H54 (cell line): ENCODE results near the gene SEMA3F.

ENCODE experiments used
- DNase-seq: peaks from one replicate; pipeline ENCODE4 v3.0.0; 2011; ENCODE audit warnings: low spot score, mixed read lengths; ENCODE audit not compliant: insufficient read length
- FAIRE-seq: peaks from 3 replicates; lab custom pipeline; 2011; peaks lifted over from hg19 to GRCh38; lab: Jason Lieb, UNC
- POLR2A ChIP-seq: IDR thresholded peaks from 2 replicates; pipeline ENCODE4 v1.6.1; 2011; ENCODE audit warnings: low read depth, mild to moderate bottlenecking, low read length

SEMA3F gene

DNA sequence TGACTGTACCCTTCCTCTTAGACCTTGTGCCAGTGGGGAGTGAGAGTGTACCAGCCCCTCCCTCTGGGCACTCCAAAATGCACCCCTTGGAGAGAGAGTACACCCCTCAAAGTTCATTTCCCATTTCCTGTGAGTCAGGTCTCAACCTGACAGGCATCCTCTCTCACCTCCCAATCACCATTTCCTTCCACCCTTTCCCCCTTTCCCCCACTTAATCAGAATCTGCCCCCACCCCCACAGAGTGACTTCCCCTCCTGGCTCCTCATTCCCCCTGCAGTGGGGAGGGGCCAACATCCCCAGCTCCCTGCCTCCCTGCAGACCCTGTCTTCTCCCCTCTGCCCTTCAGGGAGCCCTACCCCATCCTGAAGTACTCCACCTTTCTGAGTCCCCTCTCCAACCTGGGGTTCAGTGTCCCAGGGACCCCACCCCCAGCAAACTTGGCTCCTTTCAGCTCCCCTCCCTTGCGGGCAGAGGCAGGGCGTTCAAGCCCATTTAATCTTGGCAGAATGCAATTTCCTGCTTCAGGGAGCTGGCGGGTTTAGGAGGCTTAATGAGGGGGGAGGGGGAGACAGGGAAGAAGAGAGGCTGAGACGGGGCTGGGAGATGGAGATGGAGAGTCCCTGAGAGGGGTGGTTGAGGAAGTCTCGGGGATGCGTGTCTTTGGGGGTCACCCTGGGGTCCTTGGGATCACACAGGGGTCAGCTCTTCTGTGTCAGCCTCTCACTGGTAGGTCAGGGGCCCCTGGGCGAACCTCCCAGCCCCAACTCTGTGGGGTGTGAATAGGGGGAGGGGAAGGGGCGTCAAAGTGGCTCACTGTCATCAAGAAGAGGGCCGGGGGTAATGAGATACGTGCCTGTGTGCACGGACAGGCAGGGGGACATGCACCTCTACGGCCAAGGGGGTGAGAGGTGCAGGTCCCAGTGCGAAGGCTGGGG lies 16.6 kb upstream of the SEMA3F start:
- DNase-seq (no peak), FAIRE-seq (no peak)
- no peak for TF ChIP-seq POLR2A

DNA sequence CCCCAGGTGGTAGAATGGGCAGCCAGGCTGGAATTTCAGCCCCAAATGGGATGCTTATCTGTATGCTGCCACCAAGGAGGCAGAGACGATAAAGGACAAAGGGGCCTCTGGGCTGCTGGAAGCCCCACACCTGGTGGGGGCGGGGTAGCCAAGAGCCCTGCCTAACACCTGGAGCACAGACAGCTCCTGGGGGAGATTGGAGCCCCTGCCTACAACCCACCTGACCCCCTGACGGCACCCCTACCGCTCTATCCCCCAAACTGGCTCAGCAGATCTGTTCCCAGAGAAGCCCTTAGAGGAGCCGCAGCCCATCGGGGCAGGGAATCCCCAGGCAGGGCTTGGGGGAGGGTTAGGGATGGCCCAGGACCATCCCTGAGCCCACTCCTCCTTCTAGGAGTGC lies 15.8 kb upstream of the SEMA3F start:
- no peak for FAIRE-seq
- DNase-seq: no peak
- TF ChIP-seq POLR2A: no peak

DNA sequence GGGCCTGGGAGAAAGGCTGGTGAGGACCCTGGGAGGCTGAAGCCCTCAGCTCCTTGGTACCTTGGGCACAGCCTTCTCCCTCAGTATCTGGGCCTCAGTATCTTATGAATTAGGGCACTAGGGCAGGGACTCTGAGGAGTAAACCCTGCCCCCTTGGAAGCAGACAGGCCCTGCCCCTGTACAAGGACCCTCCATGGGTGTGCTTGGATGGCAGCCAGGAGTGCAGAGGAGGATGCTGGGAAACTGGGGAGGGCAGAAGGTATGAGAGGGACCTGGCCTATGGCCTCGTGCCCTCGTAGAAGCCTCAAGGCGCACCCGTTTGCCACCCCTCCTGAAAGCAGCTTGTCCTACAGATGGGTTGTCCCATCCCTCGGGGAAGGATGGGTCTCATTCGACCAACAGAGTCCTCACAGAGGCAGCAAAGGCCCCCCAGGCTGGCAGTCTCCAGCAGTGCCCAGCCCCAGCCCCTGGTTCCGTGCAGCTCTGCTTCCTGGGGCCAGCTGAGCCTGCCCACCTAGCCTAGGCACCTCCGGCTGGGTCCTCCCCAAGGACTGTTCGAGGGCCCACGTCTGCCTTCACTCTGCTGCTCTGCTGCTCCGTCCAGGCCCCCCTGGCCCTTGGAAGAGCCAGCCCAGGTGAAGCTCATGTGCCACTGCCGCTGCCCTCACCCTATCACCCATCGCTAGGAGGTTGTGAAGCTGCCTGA lies 15.3 kb upstream of the SEMA3F start:
- DNase-seq: no peak
- FAIRE-seq: no peak
- TF ChIP-seq POLR2A: no peak

DNA sequence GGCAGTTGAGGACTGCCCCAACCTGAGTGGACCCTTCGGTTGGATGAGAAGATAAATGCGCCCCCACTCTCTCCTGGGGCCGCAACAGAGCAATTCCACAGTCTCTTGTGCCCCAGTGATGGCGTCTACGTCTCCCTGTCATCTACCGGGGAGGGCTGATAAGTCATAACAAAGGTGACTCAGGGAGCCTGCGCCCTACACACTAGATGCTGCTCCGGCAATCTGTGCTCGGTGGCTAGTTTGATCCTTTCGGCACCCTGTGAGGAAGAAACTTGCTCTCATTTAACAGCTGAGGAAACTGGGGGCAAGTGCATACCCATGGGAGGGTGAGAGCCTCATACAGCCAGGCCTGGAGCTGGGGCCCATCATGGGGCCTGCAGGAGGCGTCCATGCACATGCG lies 14.1 kb upstream of the SEMA3F start:
- FAIRE-seq: no peak
- DNase-seq: no peak
- TF ChIP-seq POLR2A: no peak

DNA sequence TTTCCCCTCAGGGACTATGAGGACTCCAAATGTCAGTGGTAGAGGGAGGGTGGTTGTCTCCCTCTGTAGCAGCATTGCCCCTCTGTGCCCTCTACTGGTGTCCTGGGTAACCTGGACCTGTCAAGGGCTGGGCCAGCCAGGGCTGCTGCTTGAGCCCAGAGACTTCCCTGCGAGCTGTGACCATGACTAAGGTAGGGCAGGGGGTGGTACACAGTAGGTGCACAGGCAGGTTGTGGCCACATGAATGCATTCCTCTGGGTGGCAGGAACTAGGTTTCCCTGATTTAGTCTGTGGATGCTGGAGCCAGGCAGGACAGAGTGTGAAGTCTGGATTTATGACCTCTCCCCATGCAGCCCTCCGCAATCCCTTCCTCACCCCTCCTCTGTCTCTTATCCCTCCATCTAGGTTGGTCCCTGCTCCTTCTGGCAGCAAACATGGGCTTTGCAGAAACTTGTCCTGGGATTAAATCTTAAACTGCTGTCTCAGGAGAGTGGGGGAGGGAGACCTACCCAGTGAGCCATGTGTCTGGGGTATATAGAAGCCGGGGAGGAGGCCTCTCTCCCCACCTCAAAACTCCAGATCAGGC lies 8.7 kb upstream of the SEMA3F start:
- FAIRE-seq: no peak
- DNase-seq: no peak
- no peak for TF ChIP-seq POLR2A

DNA sequence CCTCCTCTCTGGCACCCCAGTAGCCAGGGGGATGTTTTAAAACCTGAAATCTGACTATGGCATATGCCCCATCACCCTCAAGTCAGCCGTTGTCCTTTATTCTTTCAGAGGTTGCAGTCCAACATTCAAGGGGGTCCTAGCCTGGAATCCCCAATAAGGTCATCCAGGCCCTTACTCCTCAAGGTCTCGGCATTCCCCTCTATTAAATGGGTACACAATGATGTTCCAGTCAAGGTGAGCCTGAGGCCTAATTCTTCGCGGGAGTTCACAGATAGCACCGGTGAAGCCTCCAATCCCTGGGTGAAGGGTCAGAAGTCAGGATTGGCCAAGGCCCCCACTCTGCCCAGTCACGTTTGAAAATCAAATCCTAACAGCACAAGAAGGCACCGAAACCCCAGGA lies 8.1 kb upstream of the SEMA3F start:
- FAIRE-seq (no peak), DNase-seq (no peak)
- no peak for TF ChIP-seq POLR2A

DNA sequence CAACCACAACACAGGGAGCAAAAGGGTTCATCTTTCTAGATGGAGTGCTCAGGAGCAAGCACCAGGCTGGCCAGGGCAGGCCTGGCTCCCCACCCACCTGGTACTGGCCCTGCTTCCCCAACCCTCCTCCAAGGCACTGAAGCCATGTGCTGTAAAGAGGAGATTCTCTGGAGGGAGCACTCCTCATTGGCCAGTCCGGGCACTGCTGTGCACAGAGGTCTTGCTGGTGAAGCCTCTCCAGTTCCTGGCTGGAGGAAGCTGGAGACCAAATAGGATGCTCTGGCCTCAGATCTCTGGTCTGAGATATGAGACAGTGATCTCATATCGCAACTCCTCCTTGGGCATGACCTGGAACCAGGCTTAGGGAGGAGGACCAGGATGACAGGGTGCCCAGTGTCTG lies 7.7 kb upstream of the SEMA3F start:
- DNase-seq (no peak), FAIRE-seq (no peak)
- no peak for TF ChIP-seq POLR2A

DNA sequence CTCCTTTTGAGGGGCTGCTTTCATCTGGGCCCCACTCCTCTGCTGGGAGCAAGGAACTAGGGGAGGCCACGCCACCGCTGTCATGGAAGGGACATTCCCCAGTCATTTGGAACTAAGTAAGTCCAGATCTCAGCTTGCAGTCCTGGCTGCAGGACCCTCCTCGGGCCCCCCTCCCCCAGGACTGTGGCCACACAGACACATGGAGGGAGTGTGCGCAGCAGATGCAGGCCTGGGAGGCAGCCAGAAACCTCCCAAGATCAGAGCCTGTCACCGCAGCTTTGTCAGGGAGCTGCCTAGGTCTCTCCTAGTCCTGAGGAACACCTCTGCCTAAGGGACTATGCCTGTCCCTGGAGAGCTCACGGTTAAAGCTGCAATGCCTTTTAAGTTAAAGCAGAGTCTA lies 7.3 kb upstream of the SEMA3F start:
- FAIRE-seq (no peak), DNase-seq (no peak)
- TF ChIP-seq POLR2A: no peak

DNA sequence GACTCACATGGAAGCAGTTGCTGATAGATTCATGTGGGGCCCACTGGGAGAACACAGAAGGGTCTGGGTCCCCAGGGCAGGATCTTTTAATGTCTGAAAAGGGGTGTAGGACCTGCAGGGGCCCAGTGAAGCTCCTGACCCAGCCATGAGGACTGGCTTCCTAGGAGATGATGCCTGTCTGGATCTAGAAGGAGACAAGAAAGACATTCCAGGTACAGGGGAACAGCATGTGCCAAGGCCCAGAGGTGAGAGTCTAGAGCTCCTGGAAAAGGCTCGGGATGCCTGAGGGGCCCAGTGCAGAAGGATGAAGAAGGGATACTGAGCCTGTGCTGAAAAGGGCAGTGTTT lies 4.7 kb upstream of the SEMA3F start:
- TF ChIP-seq POLR2A: no peak
- DNase-seq (no peak), FAIRE-seq (no peak)

DNA sequence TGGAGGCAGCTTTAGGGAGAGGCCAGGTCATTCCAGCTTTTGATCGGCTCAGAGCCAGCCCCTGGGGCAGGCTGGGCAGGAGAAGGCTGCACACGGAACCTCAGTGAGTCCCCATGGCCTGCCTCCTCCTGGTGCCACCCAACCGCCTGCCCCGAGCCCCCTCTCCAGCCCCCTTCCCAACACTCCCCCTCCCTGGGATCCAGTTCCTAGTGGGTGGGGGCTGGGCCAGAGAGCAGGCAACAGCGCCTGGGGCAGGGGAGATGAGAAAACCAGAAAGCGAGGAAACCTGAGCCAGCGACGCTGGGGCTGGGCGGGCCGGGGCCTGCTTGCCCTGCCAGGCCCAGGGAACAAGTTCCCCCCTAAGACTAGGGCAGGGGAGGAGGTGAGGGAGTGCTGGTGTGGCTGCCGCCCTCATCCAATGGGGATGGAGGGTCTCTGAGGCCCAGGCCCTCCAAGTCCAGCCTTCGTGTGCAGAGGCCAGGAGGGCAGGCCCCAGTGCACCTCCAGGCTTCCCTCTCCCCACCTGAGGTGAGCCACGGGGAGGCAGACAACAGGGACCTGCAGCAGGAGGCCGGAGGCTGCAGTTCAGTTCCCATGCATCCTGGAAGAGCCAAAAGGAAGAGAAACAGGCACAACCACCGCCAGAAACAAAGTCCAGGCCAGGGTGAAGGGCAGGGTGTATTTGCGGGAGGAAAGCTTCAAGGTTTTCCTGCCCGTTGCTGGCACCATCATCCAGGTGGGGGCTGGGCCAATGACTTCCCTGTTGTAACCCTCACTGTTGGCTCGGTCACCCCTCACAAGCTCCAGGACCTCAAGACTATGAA lies 4.0 kb upstream of the SEMA3F start:
- FAIRE-seq: no peak
- no peak for DNase-seq
- TF ChIP-seq POLR2A: no peak

DNA sequence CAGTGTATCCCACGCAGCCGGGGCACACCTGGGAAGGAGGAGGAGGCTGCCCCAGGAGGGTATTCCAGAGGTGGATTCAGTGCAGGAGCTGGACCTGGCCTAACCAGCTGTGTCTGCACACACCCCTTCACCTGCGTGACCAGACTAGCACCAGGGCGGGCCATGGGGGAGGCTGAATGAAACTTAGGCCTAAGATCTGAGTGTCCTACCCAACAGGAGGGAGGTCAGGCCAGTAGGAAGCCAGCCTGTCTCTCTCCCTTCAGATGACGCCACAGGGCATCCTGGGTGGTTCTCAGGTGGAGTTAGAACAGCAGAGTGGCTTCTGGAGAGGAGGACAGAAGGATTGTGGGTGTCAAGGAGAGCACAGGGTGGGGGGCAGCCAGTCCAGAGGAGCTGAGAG lies 3.4 kb upstream of the SEMA3F start:
- FAIRE-seq: no peak

DNA sequence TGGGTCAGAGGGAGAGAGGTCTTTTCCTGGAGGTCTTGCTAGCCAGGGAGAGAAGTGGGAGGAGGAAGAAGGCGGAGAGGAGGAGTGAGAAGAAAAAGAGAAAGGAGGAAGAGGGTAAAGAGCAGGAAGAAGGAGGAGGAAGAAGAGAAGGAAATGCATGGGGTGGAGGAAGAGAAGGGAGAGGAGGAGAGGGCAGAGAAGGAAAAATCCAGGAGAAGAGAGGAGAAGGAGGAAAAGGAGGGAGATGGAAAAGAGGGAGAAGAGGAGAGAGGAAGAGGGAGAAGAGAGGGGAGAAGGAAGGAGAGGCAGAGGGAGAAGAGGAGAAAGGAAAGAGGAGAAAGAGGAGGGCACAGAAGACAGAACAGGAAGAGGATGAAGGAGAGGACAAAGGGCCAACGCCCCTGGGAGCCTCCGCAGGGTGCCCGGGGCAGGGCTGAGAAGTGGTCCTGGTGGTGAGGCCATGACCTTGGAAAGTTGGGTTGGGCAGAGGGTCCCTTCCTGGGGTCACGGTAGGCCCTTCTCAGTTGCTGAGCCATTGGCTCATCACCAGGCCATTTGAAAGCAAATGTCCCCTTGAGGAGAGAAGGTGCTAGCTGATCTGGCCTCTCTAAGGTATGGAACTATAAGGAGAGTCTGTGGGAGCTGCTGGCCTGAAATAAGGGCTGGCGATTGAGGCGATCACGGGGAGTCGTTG lies 1.2 kb upstream of the SEMA3F start:
- DNase-seq: no peak
- no peak for FAIRE-seq
- TF ChIP-seq POLR2A: no peak

More for the DNA sequence above, 3.4 kb upstream of the SEMA3F start:
- no peak for TF ChIP-seq POLR2A
- DNase-seq: no peak

DNA sequence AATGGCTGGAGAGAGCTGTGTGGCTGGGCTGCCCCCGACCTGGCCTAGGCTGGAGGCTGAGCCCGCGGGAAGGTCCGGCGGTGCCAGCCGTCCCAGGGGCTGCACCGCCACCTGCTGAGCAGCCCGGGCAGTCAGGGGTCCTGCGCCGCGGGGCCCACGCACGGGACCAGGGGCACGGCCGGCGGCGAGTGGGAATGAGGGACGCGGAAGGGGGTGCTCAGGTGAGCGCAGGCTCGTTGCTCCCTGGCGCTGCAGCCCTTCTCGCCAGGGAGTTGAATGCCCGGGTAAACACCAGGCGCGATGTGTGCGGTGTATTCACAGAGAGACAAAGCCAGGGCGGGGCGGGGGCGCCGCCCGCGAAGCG lies 666 bp upstream of the SEMA3F start:
- no peak for TF ChIP-seq POLR2A
- FAIRE-seq: no peak
- DNase-seq: no peak
